SJCRH30 (cell line): ENCODE results near the gene EIF2B4. TPM values are rescaled to one million over a fixed set of nuclear protein-coding genes. Genes with fewer than 3 reads are reported as not detected.
"Not testable (repeated sequence)": the region's sequence is repeated elsewhere in the genome, so short reads cannot be mapped to it uniquely, and the experiment has no call there.

Source experiments
- DNase-seq, 2 experiments: peaks; one replicate each; pipeline ENCODE4 v3.0.0-alpha.2; 2015 to 2020
- H3K27ac ChIP-seq: fragments of 250-450 bp; sonication (Bioruptor Pico); 2 replicates; pipeline ENCODE4 v1.5.1; 2020; ENCODE audit warnings: mild to moderate bottlenecking, moderate library complexity
- H3K27me3 ChIP-seq: fragments of 250-450 bp; sonication (Bioruptor Pico); 2 replicates; pipeline ENCODE4 v1.5.1; 2020; ENCODE audit warnings: mild to moderate bottlenecking, moderate library complexity
- H3K36me3 ChIP-seq: fragments of 250-450 bp; sonication (Bioruptor Pico); 2 replicates; pipeline ENCODE4 v1.5.1; 2020; ENCODE audit warnings: mild to moderate bottlenecking, moderate library complexity
- H3K4me1 ChIP-seq: fragments of 250-450 bp; sonication (Bioruptor Pico); 2 replicates; pipeline ENCODE4 v1.5.1; 2020; ENCODE audit warnings: mild to moderate bottlenecking, moderate library complexity
- H3K4me3 ChIP-seq: fragments of 250-450 bp; sonication (Bioruptor Pico); 2 replicates; pipeline ENCODE4 v1.5.1; 2020; ENCODE audit warnings: mild to moderate bottlenecking, moderate library complexity
- H3K9me3 ChIP-seq: fragments of 250-450 bp; sonication (Bioruptor Pico); replicated peaks from 2 replicates; pipeline ENCODE4 v1.5.1; 2020; ENCODE audit warnings: mild to moderate bottlenecking, moderate library complexity
- total RNA-seq: library from RNA; depleted of rRNA; stranded (reverse); fragments of >200 nt; shearing (Covaris generic); gene quantifications from 2 replicates; pipeline ENCODE4 v1.2.3, GENCODE V29; 2014

EIF2B4 gene
- total RNA-seq, 1 experiment from 2014 or later, result 59.5 TPM

DNA sequence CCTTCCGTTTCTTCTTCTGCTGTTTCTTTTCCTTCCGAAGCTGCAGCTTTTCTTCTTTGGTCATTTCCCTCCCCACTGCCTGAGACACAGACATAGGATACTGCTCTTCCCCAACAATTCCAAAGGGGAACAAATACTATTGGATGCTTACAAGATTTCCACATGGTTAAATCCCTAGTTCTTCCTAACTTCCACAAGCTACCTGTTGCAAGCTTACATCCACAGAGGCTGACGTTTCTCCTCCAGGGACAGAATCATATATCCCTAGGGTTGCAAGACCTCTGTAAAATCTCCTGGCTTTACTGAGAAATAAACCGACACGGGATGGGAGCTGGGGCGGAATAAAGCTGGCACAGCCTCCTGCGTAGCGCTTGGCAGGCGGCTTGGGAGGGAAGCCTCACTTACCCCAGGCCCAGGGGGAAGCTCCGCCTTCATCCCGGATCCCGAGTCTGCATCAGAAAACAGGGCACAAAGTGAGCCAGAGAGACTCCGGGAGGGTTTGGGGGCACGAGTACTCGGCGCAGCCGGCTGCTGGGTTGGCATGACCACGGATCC lies 590 bp downstream of the EIF2B4 start:
- peak; percentile 74 to 79 for DNase-seq
- Histone ChIP-seq H3K4me3 (peak overlapping the region; percentile 95), H3K4me1 (peaks cover 3% of the 10 kb centered on the region; the same call in 1 of the 2 replicates), H3K36me3 (peaks cover 48% of the 10 kb centered on the region), H3K9me3 (no peaks in the 10 kb centered on the region), H3K27me3 (no peaks in the 10 kb centered on the region), H3K27ac (peak overlapping the region; percentile 90)

DNA sequence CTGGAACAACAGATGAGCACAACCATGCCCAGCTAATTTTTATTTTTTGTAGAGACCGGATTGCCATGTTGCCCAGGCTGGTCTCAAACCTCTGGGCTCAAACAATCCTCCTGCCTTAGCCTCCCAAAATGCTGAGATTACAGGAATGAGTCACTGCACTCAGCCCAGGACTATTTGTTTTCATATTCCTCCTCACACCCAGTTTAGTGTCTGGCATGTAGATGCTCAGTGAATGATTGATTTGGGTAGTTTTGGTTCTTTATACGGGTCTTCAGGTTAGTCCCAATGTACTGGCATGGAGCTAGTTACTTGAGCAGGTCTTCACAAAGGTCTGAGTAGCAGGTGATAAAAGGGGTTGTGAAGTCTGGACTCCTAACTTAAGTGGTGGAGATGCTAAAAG lies 6.2 kb downstream of the EIF2B4 start:
- H3K9me3 ChIP-seq, result no peaks in the 10 kb centered on the region
- H3K4me3 ChIP-seq, result no peak overlapping the region
- no peaks in the 10 kb centered on the region for H3K4me1 ChIP-seq
- no peak overlapping the region for H3K27ac ChIP-seq
- H3K27me3 ChIP-seq, result no peaks in the 10 kb centered on the region
- no peak for DNase-seq
- peaks cover 49% of the 10 kb centered on the region for H3K36me3 ChIP-seq

DNA sequence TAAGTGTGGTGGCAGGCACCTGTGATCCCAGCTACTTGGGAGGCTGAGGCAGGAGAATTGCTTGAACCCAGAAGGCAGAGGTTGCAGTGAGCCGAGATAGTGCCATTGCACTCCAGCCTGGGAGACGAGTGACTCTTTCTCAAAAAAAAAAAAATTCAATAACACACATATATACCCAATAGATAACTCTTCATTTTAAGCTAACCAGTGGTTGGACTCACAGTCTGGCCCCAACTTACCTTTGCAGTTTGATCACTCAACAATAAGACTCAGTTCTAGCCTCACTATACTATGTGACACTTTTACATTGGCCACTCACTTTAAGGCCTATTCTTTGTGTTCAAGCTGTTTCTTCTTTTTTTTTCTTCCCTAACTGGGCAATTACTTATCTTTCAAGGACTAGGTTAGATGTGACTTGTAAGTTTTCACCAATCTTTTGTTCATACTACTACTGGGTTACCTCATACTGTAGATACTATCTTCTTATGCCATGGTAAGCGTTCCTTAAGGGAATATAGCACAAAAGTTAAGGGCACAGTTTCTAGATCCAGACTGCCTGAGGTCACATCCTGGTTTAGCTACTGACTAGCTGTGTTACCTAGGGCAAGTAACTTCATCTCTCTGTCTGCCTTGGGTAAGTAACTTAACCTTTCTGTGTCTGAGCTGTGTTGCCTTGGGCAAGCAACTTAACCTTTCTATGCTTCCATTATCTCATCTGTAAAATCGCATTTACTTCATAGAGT lies 7.3 kb downstream of the EIF2B4 start:
- peaks cover 41% of the 10 kb centered on the region for H3K36me3 ChIP-seq
- H3K4me3 ChIP-seq, result no peak overlapping the region
- DNase-seq, result no peak
- no peaks in the 10 kb centered on the region for H3K27me3 ChIP-seq
- no peaks in the 10 kb centered on the region for H3K4me1 ChIP-seq
- H3K9me3 ChIP-seq, result no peaks in the 10 kb centered on the region
- no peak overlapping the region for H3K27ac ChIP-seq

DNA sequence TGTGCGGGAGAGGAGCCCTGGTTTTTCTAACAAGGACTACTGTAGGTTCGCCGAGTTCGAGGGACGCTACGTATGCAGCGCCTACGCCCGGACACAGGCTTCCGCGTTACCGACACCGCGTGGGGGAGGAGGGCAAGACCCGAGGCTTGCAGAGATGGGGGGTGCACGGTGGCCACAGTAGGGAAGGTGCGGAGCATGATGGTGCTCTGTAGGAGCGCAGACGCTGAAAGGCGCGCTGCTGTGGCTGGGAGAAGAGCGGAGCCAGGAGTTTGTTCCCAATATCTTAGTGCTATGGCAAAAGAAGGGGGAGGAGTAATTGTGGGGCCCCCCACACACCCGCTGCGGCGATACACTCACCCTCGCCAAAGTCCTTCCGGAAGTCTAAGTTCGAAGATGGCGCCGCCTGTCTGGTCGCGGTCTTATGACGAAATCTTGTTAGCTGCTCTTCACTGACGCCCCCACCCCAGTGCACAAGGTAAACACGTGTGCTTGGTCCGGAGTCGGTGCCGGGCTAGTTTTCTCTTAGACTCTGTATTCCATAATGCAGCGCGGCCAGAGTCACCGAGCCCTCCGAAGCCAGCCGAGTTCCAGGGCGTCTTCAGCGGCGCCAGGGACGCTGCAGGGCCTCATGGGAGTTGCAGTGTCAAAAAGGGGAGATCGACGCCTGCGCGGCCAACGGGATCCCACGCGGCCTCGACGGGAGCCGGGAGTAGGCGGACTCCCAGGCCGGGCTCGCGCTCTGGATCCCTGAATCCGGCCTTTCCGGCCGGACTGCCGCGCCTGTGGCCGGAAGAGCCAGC lies 13.6 kb downstream of the EIF2B4 start, which contains the start of gene GTF3C2:
Gene GTF3C2, minus strand, starts transcription at position 383 of the 800 bp plus-strand sequence. CDS start 13,210 bp downstream, outside the sequence.
- H3K36me3 ChIP-seq, result no peaks in the 10 kb centered on the region
- no peaks in the 10 kb centered on the region for H3K9me3 ChIP-seq

DNA sequence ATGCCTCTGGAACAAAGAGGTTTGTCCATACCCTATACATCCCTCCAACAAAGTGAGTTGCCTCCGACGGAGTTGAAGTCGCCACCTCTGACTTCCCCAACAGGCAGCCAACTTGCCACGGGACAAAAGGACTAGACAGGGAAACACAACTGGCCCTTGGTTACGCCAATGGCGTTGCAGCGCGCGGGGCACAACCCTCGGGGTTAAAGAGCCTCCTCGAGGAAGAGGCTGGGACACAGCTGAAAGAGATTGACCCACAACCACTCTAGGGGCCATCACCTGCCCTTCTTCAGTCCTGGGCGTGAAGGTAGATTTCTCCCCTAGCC lies 14.1 kb downstream of the EIF2B4 start:
- no peaks in the 10 kb centered on the region for H3K27me3 ChIP-seq
- H3K27ac ChIP-seq, result peak overlapping the region; percentile 69
- peaks cover 6% of the 10 kb centered on the region; the same call in 1 of the 2 replicates for H3K4me1 ChIP-seq
- no peaks in the 10 kb centered on the region for H3K36me3 ChIP-seq
- peak overlapping the region; percentile 78 for H3K4me3 ChIP-seq
- H3K9me3 ChIP-seq, result no peaks in the 10 kb centered on the region
- DNase-seq, result peak; percentile 74

More for the DNA sequence above, 13.6 kb downstream of the EIF2B4 start, which contains the start of gene GTF3C2:
- Histone ChIP-seq H3K27ac (peak within 1 kb of the TSS; percentile 69), H3K27me3 (no peaks in the 10 kb centered on the region), H3K4me3 (peak within 1 kb of the TSS; percentile 78), H3K4me1 (peaks cover 6% of the 10 kb centered on the region; the same call in 1 of the 2 replicates)
- peak; percentile 98 to 99 for DNase-seq

DNA sequence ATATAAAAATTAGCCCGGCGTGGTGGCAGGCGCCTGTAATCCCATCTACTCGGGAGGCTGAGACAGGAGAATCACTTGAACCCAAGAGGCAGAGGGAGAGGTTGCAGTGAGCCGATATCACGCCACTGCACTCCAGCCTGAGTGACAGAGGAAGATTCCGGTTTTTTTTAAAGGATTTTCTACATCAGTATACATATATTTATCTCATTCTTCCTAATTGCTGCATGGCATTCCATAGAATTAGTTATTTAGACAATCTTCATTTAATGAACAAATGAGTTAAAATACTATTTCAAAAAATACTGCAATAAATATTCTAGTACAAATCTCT lies 15.6 kb downstream of the EIF2B4 start:
- Histone ChIP-seq H3K4me3 (no peak overlapping the region), H3K27me3 (no peaks in the 10 kb centered on the region), H3K36me3 (peaks cover 7% of the 10 kb centered on the region), H3K27ac (no peak overlapping the region), H3K4me1 (peaks cover 6% of the 10 kb centered on the region; the same call in 1 of the 2 replicates), H3K9me3 (no peaks in the 10 kb centered on the region)
- DNase-seq, result no peak

DNA sequence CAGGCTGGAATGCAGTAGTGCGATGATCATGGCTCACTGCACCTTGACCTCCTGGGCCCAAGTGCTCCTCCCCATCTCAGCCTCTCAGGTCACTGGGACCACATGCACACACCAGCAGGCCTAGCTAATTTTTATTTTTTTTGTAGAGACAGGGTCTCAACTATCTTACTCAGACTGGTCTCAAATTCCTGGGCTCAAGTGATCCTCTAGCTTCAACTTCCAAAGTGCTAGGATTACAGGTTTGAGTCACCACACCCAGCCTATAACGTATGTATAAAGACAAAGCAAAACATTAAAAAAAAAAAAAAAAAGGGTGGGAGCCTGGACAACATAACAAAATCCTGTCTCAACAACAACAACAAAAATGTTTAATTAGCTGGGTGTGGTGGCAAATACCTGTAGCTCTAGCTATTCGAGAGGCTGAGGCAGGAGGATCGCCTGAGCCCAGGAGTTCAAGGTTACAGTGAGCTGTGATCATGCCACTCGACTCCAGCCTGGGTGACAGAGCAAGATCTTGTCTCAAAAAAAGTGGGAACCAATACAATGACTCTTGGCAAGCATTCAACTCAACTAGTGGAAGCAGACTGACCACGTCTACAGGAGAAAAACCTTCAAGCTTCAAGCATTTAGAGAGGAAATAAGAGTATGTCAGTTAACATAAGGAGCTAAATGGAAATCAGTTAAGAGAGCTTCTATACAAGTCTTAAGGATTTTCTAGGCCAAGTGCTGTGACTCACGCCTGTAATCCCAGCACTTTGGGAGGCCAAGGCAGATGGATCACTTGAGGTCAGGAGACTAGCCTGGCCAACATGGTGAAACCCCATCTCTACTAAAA lies 16.2 kb downstream of the EIF2B4 start:
- Histone ChIP-seq H3K4me1 (peaks cover 6% of the 10 kb centered on the region; the same call in 1 of the 2 replicates), H3K27me3 (no peaks in the 10 kb centered on the region), H3K9me3 (no peaks in the 10 kb centered on the region), H3K27ac (no peak overlapping the region), H3K4me3 (no peak overlapping the region), H3K36me3 (peaks cover 7% of the 10 kb centered on the region)
- no peak for DNase-seq

DNA sequence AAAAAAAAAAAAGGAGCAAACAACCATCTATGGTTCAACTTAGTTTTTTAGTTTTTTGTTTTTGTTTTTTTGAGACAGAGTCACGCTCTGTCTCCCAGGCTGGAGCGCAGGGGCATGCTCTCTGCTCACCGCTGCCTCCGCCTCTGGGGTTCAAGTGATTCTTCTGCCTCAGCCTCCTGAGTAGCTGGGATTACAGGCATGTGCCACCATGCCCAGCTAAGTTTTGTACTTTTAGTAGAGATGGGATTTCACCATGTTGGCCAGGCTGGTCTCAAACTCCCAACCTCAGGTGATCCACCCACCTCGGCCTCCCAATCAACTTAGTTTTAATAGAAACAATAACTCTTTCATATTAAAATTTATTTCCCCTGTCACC lies 16.8 kb downstream of the EIF2B4 start:
- not testable (repeated sequence) for H3K4me1 ChIP-seq, H3K9me3 ChIP-seq, H3K27me3 ChIP-seq, DNase-seq, H3K27ac ChIP-seq, H3K4me3 ChIP-seq, H3K36me3 ChIP-seq

DNA sequence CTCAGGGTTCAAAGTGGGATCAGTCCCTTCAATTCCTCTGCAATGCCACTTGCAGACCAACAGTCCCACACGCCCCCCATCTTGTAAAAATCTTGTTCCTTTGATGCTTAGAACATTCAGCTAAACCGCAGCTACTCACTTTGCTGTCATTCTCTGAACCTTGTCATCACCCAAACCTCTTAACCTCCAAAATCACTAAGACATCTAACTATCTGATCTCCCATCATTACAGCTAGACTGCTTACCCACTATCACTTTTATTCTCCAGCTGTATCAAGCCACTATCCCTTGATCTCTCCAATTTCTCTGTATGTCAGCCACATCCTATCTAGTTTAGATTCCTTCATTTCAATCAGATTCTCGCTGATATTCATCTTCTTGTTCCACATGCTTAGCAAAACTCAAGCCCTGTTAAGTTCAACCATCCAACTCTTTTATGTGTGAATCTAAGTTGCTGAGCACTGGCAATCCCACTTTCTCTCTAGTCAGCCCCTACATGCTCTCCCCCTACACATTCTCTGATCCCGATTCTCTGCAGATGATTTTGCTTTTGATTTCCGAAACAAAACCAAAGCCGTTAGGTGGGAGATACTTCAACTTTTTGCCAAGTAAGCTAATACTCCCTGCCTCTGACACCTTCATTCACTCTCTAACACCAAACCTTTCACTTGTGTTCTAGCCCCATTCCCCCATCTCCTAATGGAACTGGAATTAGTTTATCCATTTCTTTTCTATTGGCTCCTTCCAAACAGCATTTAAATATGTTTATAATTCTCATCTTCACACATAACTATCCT lies 18.1 kb downstream of the EIF2B4 start:
- H3K36me3 ChIP-seq, result peaks cover 7% of the 10 kb centered on the region
- no peaks in the 10 kb centered on the region for H3K27me3 ChIP-seq
- no peak overlapping the region for H3K4me3 ChIP-seq
- DNase-seq, result no peak
- no peak overlapping the region for H3K27ac ChIP-seq
- H3K4me1 ChIP-seq, result peaks cover 6% of the 10 kb centered on the region; the same call in 1 of the 2 replicates
- no peaks in the 10 kb centered on the region; the same call in 1 of the 2 replicates for H3K9me3 ChIP-seq

DNA sequence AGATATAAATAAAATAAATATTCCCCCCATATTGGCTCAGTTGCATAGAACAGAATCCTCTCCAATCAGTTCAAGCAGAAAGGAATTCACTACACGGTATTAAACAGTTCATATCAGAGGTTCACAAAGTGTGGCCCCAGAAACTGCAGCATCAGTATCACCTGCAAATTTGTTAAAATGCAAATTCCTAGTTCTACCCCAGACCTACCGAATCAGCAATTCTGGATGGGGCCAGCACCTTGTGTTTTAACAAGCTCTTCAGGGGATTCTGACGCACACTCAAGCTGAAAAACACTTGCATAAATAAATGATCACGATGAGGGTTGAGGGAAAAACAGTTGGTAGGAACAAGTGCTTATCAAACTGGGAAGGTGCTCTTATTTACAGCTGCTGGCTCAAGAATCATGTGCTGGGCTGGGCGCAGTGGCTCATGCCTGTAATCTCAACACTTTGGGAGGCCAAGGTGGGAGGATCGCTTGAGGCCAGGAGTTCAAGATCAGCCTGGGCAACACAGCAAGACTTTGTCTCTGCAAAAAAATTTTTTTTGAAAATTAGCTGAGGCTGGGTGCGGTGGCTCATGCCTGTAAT lies 19.9 kb downstream of the EIF2B4 start:
- H3K27me3 ChIP-seq, result no peaks in the 10 kb centered on the region
- H3K36me3 ChIP-seq, result peaks cover 7% of the 10 kb centered on the region
- H3K27ac ChIP-seq, result no peak overlapping the region
- H3K9me3 ChIP-seq, result no peaks in the 10 kb centered on the region; the same call in 1 of the 2 replicates
- no peak overlapping the region for H3K4me3 ChIP-seq
- DNase-seq, result no peak
- H3K4me1 ChIP-seq, result peaks cover 6% of the 10 kb centered on the region; the same call in 1 of the 2 replicates

DNA sequence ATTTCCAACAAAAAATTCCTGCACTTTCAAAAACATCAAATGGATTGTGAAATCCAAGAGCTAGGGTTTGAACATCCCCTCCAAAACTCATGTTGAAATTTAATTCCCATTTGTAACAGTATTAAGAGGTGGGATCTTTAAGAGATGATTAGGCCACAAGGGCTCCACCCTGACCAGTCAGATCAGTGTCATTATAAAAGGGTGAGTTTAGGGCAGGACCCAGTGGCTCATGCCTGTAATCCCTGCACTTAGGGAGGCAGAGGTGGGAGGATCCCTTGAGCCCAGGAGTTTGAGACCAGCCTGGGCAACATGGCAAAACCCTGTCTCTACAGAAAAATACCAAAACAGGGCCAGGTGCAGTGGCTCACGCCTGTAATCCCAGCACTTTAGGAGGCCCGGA lies 22.5 kb downstream of the EIF2B4 start:
- Histone ChIP-seq H3K9me3 (no peaks in the 10 kb centered on the region; the same call in 1 of the 2 replicates), H3K4me3 (no peak overlapping the region), H3K27me3 (no peaks in the 10 kb centered on the region), H3K36me3 (peaks cover 21% of the 10 kb centered on the region), H3K27ac (no peak overlapping the region), H3K4me1 (no peaks in the 10 kb centered on the region)
- no peak for DNase-seq

DNA sequence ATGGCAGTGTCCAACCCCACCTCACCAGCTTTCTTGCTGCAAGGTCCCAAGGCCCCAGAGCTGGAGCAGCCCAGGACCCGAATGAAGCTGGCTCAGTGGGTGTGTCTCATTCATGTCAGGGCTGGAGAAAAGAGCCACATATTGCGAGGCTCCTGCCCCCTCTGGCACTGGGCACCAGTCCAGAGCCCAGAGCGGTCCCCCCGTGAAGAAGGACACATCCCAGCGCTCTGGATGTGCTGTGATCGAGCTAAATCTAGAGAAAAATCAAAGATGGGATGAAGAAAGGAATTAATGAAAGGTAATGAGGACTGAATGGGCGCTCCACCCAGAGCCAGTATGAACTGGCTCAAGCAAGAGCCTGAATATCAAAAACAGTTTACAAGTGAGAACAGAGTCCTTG lies 34.0 kb downstream of the EIF2B4 start:
- Histone ChIP-seq H3K27ac (no peak overlapping the region), H3K9me3 (no peaks in the 10 kb centered on the region), H3K4me3 (no peak overlapping the region), H3K4me1 (no peaks in the 10 kb centered on the region), H3K27me3 (no peaks in the 10 kb centered on the region), H3K36me3 (peaks cover 71% of the 10 kb centered on the region)
- DNase-seq, result no peak

DNA sequence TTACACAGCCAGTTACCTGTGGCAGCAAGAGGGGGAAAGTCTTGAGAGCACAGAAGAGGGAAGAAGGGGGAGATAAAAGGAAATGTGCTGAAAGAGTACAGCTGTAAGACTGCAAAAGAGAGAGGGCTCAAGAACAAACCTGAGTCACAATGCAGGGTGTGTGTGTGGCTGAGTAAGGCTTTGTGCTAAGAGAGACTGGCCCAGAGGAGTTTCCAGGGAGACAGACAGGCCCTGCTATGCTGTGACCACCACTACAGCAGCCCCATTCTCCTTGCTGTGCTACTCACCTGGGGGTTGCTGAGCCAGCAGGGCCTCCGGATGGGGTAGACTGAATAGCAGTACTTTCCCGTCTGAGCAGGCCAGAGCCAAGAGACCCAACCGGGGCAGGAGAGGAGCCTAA lies 34.8 kb downstream of the EIF2B4 start:
- Histone ChIP-seq H3K36me3 (peaks cover 71% of the 10 kb centered on the region), H3K4me1 (no peaks in the 10 kb centered on the region), H3K9me3 (no peaks in the 10 kb centered on the region), H3K4me3 (no peak overlapping the region), H3K27ac (no peak overlapping the region), H3K27me3 (no peaks in the 10 kb centered on the region)
- DNase-seq, result no peak
